Lower leg skin (tissue), 4 donors: ENCODE results near the gene ING3. TPM values are rescaled to one million over a fixed set of nuclear protein-coding genes. Genes with fewer than 3 reads are reported as not detected.
"Not testable (repeated sequence)": the region's sequence is repeated elsewhere in the genome, so short reads cannot be mapped to it uniquely, and the experiment has no call there.

Experiments
- DNase-seq, 2 donors: peaks; one replicate each; pipeline ENCODE4 v3.0.0-alpha.2; 2019; ENCODE audit warnings: low spot score in 2 of 2
- H3K4me3 ChIP-seq: fragments of 200-600 bp; sonication (generic); 2 replicates; pipeline ENCODE4 v1.5.1; 2017; ENCODE audit warnings: mild to moderate bottlenecking, low read depth; ENCODE audit not compliant: poor library complexity, severe bottlenecking
- POLR2A ChIP-seq, 2 donors: fragments of 450-650 bp; IDR thresholded peaks; one replicate each; pipeline ENCODE4 v1.6.1; 2016 to 2017; ENCODE audit warnings: antibody characterized with exemption in 2 of 2, mild to moderate bottlenecking in 1 of 2, moderate library complexity in 1 of 2
- WGBS, 2 donors: methylation state at CpG; one replicate each; pipeline ENCODE4 v1.1.5; 2018; 5-methylcytosine and 5-hydroxymethylcytosine counted together
- intact Hi-C: fragments of 100-400 bp; cut with DNase I; formaldehyde crosslinking; loops from one replicate; pipeline ENCODE4 v1.15.0; 2023; ENCODE audit warnings: low total_unique reads
- total RNA-seq, 4 donors: library from RNA; depleted of rRNA; stranded (reverse); fragments of >200 nt; gene quantifications; one replicate each; pipeline ENCODE4 v1.1.0, GENCODE V29; 2016
- TF ChIP-seq, protein P1 (sequence below), 3 donors: fragments of 450-650 bp; IDR thresholded peaks; one replicate each; pipeline ENCODE4 v1.5.1; 2016; ENCODE audit warnings: antibody characterized with exemption in 3 of 3, mild to moderate bottlenecking in 3 of 3, moderate library complexity in 2 of 3

Gene ING3
- total RNA-seq, 4 donors from 2014 or later: 6.6 to 11.4 (median 9.8) TPM

DNA sequence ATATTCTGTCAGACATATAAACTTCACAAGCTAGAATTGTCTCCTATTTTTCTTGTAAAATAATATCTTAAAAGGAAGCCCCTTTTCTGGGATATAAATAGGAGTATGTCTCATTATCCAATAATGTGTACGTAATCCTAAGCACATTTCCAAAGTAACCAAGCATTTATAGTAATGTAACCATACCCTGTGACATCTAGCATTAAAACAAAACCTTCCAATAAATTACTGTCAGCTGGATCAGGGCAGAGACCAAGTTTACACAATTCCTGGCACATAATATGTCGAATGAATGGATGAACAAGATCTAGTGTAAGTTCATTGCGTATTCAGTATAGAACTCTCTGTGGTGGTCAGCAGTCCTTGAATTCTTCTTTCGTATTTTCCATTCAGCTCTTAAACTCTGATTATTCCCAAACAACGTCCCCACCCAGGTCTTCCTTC lies 52.2 kb downstream of the ING3 start:
- no peak for DNase-seq
- intact Hi-C loops: no loop called here
- H3K4me3 ChIP-seq: no peak overlapping the region
- TF ChIP-seq, protein P1, sequence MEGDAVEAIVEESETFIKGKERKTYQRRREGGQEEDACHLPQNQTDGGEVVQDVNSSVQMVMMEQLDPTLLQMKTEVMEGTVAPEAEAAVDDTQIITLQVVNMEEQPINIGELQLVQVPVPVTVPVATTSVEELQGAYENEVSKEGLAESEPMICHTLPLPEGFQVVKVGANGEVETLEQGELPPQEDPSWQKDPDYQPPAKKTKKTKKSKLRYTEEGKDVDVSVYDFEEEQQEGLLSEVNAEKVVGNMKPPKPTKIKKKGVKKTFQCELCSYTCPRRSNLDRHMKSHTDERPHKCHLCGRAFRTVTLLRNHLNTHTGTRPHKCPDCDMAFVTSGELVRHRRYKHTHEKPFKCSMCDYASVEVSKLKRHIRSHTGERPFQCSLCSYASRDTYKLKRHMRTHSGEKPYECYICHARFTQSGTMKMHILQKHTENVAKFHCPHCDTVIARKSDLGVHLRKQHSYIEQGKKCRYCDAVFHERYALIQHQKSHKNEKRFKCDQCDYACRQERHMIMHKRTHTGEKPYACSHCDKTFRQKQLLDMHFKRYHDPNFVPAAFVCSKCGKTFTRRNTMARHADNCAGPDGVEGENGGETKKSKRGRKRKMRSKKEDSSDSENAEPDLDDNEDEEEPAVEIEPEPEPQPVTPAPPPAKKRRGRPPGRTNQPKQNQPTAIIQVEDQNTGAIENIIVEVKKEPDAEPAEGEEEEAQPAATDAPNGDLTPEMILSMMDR (IDR thresholded peaks at IDR 0.05): no peak
- WGBS, 2 donors: 81 to 86% methylated on average over 5 of the region's 5 CpGs

DNA sequence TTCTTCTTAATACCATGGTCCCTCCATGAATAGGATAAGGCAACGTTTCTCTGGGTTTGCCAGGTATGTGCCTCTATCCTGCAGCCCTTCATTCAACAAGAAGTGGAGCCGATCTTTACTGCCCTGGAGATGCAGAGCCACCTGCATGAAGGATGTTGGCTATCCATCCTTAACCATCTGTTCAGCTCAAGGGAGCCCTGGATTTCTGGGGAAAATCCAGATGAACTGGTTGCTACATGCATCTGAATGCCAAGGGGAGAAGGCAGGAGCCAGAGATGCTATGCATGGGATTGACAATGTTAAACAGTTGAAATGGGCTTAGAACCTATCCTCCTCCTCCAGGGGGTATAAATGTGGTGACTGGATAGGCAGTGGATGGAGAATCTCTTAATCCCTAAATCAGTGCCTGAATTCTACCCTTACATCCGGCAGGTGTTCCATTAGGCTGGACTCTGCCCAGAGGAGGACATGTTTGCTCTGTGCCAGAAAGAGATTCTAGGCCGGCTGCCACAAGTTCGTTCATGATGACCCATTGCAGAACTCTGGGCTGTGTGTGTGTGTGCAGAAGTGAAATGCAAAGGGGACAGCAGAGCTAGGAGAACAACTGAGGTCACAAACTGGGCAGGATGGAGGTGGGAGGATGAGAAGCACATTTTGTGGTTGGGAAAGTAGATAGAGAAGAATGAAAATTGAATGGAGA lies 53.6 kb downstream of the ING3 start:
- WGBS, 2 donors: 53 to 63% methylated on average over 5 of the region's 5 CpGs
- TF ChIP-seq, protein P1 (IDR thresholded peaks at IDR 0.05): no peak
- TF ChIP-seq POLR2A (IDR thresholded peaks at IDR 0.05): no peak
- H3K4me3 ChIP-seq: no peak overlapping the region
- no peak for DNase-seq
- intact Hi-C loops: no loop called here

DNA sequence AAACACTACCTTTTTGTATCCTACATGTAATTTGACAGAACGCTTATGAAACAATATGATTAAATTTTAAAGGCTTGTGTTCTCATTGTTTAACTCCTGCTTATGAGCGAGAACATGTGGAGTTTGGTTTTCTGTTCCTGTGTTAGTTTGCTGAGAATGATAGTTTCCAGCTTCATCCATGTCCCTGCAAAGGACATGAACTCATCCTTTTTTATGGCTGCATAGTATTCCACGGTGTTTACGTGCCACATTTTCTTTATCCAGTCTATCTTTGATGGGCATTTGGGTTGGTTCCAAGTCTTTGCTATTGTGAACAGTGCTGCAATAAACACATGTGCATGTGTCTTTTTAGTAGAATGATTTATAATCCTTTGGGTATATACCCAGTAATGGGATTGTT lies 54.5 kb downstream of the ING3 start:
- WGBS, 2 donors: 93 to 97% methylated on average over 4 of the region's 4 CpGs
- DNase-seq, intact Hi-C loops, H3K4me3 ChIP-seq: not testable (repeated sequence)

DNA sequence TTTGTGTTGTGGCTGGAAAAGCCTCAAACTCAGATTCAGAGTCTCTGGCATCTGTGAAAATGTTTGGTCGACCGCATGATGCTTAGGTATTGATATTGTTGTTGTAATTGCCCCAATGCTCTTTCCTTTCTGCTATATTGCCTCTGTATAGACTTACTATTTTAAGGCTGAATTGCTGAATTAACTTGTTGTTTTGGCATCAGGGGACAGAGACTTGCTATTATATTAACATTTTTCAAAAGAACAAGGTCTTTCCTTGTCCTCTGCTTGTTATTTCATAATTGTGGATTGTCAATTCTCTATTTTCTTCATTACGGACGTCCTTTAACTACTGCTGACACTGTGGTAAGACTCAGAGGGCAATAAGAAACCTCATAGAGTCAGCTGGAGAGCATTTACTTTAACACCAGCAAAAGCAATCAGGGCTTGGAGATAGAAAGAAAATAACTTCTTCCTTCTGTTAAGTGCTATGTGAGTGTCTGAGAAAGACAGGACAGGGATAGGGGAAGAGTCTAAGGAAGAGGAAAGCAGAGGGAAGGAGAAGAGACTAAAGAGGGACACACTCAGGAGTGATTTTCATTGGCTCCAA lies 55.5 kb downstream of the ING3 start:
- 65 to 66% methylated on average over 4 of the region's 4 CpGs for WGBS, 2 donors
- intact Hi-C loops: no loop called here

DNA sequence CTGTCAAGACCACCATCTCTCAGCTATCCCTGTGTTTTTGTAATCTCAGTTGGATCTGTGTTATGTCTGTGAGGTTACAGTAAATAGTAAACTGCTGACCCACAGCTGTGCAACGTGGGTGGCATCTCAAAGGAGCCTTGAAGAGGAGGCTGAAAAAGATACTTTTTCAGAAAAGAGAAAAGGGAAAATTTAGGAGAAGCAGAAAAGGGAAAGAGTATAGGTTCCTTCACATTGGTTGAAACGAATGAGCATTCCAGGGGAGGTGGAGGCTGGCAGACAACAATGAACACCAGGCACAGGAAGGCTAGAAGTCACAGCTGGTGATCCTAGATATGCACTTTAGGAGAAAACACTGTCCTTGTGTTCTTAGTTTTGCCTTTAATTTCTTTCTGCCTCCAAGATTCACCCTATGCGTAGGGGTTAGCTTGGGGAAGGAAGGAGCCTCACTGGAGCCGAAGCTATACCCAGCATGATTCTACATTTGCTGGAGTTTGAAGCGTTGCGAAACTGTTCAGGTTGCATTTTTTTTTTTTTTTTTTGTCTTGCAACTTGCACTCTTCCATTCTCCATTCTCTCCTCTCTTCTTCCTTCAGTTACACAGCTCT lies 56.2 kb downstream of the ING3 start:
- TF ChIP-seq, protein P1 (IDR thresholded peaks at IDR 0.05): no peak
- no peak for TF ChIP-seq POLR2A (IDR thresholded peaks at IDR 0.05)

More for the DNA sequence above, 55.5 kb downstream of the ING3 start:
- no peak overlapping the region for H3K4me3 ChIP-seq
- TF ChIP-seq POLR2A (IDR thresholded peaks at IDR 0.05): no peak
- TF ChIP-seq, protein P1 (IDR thresholded peaks at IDR 0.05): no peak
- no peak for DNase-seq

DNA sequence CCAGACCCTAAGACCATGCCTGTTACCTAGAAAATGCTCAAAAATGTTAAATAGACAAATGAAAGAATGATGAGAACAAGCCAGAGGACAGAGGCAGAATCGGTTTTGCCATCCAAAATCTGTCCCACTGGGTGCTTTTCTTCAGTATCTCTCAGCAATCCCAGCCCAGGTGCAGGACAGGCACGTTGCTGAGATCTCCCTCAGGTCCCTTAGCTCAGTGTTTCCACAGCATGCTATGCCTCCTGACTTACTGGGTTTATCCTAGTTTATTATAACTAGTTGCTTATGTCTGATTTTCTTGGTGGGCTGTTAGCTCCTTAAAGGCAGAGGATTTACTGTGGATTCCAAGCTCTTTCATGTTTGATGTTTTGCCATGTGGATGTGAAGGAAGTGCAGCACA lies 58.2 kb downstream of the ING3 start:
- 82 to 85% methylated on average over 2 of the region's 2 CpGs for WGBS, 2 donors
- TF ChIP-seq POLR2A (IDR thresholded peaks at IDR 0.05): no peak
- TF ChIP-seq, protein P1 (IDR thresholded peaks at IDR 0.05): no peak
- no peak overlapping the region for H3K4me3 ChIP-seq
- intact Hi-C loops: no loop called here
- no peak for DNase-seq

More for the DNA sequence above, 56.2 kb downstream of the ING3 start:
- no peak overlapping the region for H3K4me3 ChIP-seq
- no peak for DNase-seq
- intact Hi-C loops: no loop called here
- 71 to 73% methylated on average over 6 of the region's 6 CpGs for WGBS, 2 donors
